HG02610 (cell line): Measurements from ENCODE around the gene SERPINI1.

Experiments
- ATAC-seq: cut with Tn5 transposase; IDR thresholded peaks from one replicate; pipeline ENCODE4 v1.9.1; 2021; ENCODE audit warnings: mild to moderate bottlenecking, moderate library complexity; ENCODE audit not compliant: unreplicated experiment

SERPINI1 gene

GRCh38 chr3:167843886-167844285 lies 108.4 kb downstream of the SERPINI1 start:
- ATAC-seq = peak; percentile 49

GRCh38 chr3:167844528-167844927 lies 109.0 kb downstream of the SERPINI1 start:
- no peak for ATAC-seq

- no peak for ATAC-seq
Observed at GRCh38 chr3:167851171-167851570, 115.7 kb downstream of the SERPINI1 start.

GRCh38 chr3:167851749-167852148 lies 116.2 kb downstream of the SERPINI1 start:
- ATAC-seq = no peak

GRCh38 chr3:167852216-167852615 lies 116.7 kb downstream of the SERPINI1 start:
- no peak for ATAC-seq

GRCh38 chr3:167854063-167854462 lies 118.5 kb downstream of the SERPINI1 start:
- ATAC-seq = no peak

- no peak for ATAC-seq
Observed at GRCh38 chr3:167854846-167855245, 119.3 kb downstream of the SERPINI1 start.

- ATAC-seq = no peak
Observed at GRCh38 chr3:167855306-167855705, 119.8 kb downstream of the SERPINI1 start.

- no peak for ATAC-seq
Observed at GRCh38 chr3:167858865-167859264, 123.3 kb downstream of the SERPINI1 start.

- ATAC-seq = no peak
Observed at GRCh38 chr3:167859610-167860009, 124.1 kb downstream of the SERPINI1 start.

- ATAC-seq = no peak
Observed at GRCh38 chr3:167861649-167862048, 126.1 kb downstream of the SERPINI1 start.

GRCh38 chr3:167862104-167862730 lies 126.7 kb downstream of the SERPINI1 start:
- no peak for ATAC-seq

GRCh38 chr3:167863811-167864551 lies 128.5 kb downstream of the SERPINI1 start:
- no peak for ATAC-seq

- ATAC-seq = no peak
Observed at GRCh38 chr3:167864552-167864874, 129.0 kb downstream of the SERPINI1 start.

- ATAC-seq = no peak
Observed at GRCh38 chr3:167866331-167866730, 130.8 kb downstream of the SERPINI1 start.

- ATAC-seq = no peak
Observed at GRCh38 chr3:167867981-167868380, 132.5 kb downstream of the SERPINI1 start.

GRCh38 chr3:167870181-167870580 lies 134.7 kb downstream of the SERPINI1 start:
- ATAC-seq = no peak

GRCh38 chr3:167870759-167871158 lies 135.2 kb downstream of the SERPINI1 start:
- no peak for ATAC-seq

- no peak for ATAC-seq
Observed at GRCh38 chr3:167872032-167872431, 136.5 kb downstream of the SERPINI1 start.

GRCh38 chr3:167872941-167873340 lies 137.4 kb downstream of the SERPINI1 start:
- no peak for ATAC-seq

- no peak for ATAC-seq
Observed at GRCh38 chr3:167874671-167875372, 139.3 kb downstream of the SERPINI1 start.
